ENCODE results near the gene ARF3. TPM values are rescaled to one million over a fixed set of nuclear protein-coding genes. Genes with fewer than 3 reads are reported as not detected.

Gene ARF3
- total and polyA plus RNA-seq, 2 of the 13 experiments (the other 11 are each of a cell fraction or from before 2014, with no cell fraction given) = 53.8 to 57.9 TPM

DNA sequence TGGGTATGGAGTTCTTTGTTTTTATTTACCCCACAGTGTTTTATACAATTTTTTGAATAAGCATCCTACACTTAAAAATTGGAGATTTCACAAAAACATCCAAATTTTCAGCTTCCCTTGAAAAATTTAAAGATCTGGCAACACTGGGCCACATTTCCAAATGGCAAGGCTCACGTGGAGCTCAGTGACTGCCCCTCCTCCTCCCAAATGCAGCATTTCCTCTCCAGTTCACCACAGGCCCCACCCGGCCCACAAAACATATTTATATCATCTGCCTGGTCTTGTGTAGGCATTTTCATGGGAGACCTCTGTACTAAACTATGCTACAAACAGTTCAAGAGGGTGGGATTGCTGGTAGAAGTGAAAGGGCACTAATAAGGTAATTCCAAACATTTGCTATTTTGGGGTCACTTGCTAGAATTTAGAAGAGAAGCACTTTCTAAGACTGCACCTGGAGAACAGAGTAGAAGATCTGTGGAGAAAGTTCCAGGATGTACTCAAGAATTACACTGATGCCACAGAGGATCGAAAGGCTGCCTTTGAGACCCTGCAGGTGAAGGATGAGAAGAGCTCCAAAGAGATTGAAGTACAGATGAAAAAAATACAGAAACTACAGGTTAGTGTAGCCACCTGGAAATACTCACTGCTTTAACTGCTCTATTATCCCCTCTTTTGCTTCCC lies 39.3 kb downstream of the ARF3 start (continued):
- TF ChIP-seq ARID4A (CRISPR knock-in tag; IDR thresholded peaks at IDR 0.05; ENCODE audit: borderline replicate concordance) (no peak), TP53 (CRISPR knock-in tag; conservative IDR thresholded peaks at IDR 0.05) (no peak), ZNF547 (CRISPR knock-in tag; IDR thresholded peaks at IDR 0.05) (no peak), SNAI1 (CRISPR knock-in tag; IDR thresholded peaks at IDR 0.05; ENCODE audit: borderline replicate concordance) (no peak), ZNF550 (CRISPR knock-in tag; IDR thresholded peaks at IDR 0.05; ENCODE audit: borderline replicate concordance) (no peak)

DNA sequence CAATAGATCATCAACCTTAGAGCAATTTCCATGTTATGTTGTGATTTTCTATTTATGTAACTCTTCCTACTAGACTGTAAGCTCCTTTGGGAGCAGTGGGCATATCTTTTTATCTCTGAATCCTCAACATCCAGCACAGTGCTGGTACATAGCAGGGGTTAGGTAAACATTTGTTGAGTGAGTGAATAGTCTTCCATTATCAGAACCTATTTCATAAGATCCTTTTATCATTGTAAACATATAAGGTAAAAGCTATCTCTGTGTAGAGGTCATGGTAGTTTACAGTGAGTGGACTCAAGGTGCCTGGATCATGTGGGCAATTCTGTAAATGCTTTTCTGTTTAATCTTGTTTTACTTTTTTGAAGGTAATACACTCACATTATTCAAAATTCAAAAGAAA lies 47.1 kb downstream of the ARF3 start:
- peak; percentile 92 for ATAC-seq
- Histone ChIP-seq H3K4me1 (ENCODE audit: insufficient read depth, low read length) (peaks cover 74% of the 10 kb centered on the region), H3K4me3 (replicated peaks in 1 of 3; ENCODE audit: insufficient read depth in 1 of 3, low read depth in 2 of 3, low read length in 3 of 3) (peak overlapping the region in 1 of 3 experiments; percentile 24; a peak in 1 of 6 replicates), H3K9ac (ENCODE audit: insufficient read depth, low read depth, low read length) (no peak overlapping the region), H4K20me1 (ENCODE audit: insufficient read depth, low read length) (no peaks in the 10 kb centered on the region), H3K27ac (ENCODE audit: extremely low read length, insufficient read depth, low read length) (peak overlapping the region; percentile 11), H2AFZ (ENCODE audit: low read length) (no peak overlapping the region), H3K36me3 (replicated peaks in 1 of 2; ENCODE audit: control insufficient read depth in 1 of 2, insufficient read depth in 2 of 2, low read length in 2 of 2) (no peaks in the 10 kb centered on the region), H3K79me2 (ENCODE audit: insufficient read depth, low read length) (no peaks in the 10 kb centered on the region), H3K27me3 (ENCODE audit: control insufficient read depth in 1 of 2, insufficient read depth in 2 of 2, low read length in 2 of 2) (no peaks in the 10 kb centered on the region), H3K4me2 (ENCODE audit: low read depth, low read length) (peak overlapping the region; percentile 53), H3K9me3 (ENCODE audit: low read length) (no peaks in the 10 kb centered on the region)
- ChIA-PET CTCF (ENCODE audit: low intra/inter-chr PET ratio, low total read pairs) (no interaction called here), POLR2A (interaction anchor here (0.9 to 1.3 kb wide), 10 partner anchors 9 to 1202 kb away, joined by 3 to 11 read pairs (median 4); partner anchors contain the start of genes ARF3, COX14, DDX23 and FKBP11)
- in situ Hi-C loops (cut with HindIII; ENCODE audit: extremely low pct_ligation_motif_present, low pct_unique_long_range_greater_than_20kb) = no loop called here
- intact Hi-C loops (cut with micrococcal nuclease; ENCODE audit: unreplicated experiment) = no loop called here
- FAIRE-seq = peak; percentile 96
- BruUV-seq (replicated peaks) = no TSS peak
- peak; percentile 96 for DNase-seq (ENCODE audit: low spot score)
- TF ChIP-seq FIP1L1 (IDR thresholded peaks at IDR 0.05; ENCODE audit: borderline replicate concordance, insufficient read depth, low read depth, low read length) (no peak), SKIL (CRISPR knock-in tag; IDR thresholded peaks at IDR 0.05; ENCODE audit: borderline replicate concordance) (peak; percentile 75; the same call in 1 of the 2 replicates), SNAPC2 (CRISPR knock-in tag; IDR thresholded peaks at IDR 0.05) (peak; percentile 38; the same call in 1 of the 2 replicates), SP2 (CRISPR knock-in tag; IDR thresholded peaks at IDR 0.05) (no peak), SNAPC5 (CRISPR knock-in tag; IDR thresholded peaks at IDR 0.05; ENCODE audit: borderline replicate concordance) (no peak), ATAD3A (CRISPR knock-in tag; IDR thresholded peaks at IDR 0.05) (no peak), RNF2 (conservative IDR thresholded peaks at IDR 0.05; ENCODE audit: low read depth) (no peak), SP140L (CRISPR knock-in tag; IDR thresholded peaks at IDR 0.05; ENCODE audit: borderline replicate concordance) (0 out of 2 replicates have a peak, but pooled peaks have one; percentile 75), ZNF12 (CRISPR knock-in tag; IDR thresholded peaks at IDR 0.05) (peak; percentile 64; the same call in 1 of the 2 replicates)
- TF ChIP-seq, protein P1, sequence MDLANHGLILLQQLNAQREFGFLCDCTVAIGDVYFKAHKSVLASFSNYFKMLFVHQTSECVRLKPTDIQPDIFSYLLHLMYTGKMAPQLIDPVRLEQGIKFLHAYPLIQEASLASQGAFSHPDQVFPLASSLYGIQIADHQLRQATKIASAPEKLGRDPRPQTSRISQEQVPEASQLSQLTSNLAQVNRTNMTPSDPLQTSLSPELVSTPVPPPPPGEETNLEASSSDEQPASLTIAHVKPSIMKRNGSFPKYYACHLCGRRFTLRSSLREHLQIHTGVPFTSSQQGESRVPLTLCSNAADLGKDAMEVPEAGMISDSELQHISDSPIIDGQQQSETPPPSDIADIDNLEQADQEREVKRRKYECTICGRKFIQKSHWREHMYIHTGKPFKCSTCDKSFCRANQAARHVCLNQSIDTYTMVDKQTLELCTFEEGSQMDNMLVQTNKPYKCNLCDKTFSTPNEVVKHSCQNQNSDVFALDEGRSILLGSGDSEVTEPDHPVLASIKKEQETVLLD (CRISPR knock-in tag; IDR thresholded peaks at IDR 0.05; ENCODE audit: low read depth) = no peak

Data from HepG2 (cell line).